Caki2 (cell line): Measurements from ENCODE around the gene EN2. TPM values are rescaled to one million over a fixed set of nuclear protein-coding genes. Genes with fewer than 3 reads are reported as not detected.

Source experiments
- DNase-seq: peaks from one replicate; pipeline ENCODE4 v3.0.0-alpha.2; 2015; ENCODE audit warnings: low read depth
- in situ Hi-C: cut with HindIII; loops from 2 replicates; pipeline ENCODE4 v1.10.0; 2016; ENCODE audit warnings: low sequenced_read_pairs, low pct_unique_long_range_greater_than_20kb, mixed read lengths
- total RNA-seq: library from RNA; depleted of rRNA; stranded (reverse); fragments of >200 nt; shearing (Covaris generic); gene quantifications from 2 replicates; pipeline ENCODE4 v1.2.3, GENCODE V29; 2014; ENCODE audit warnings: low replicate concordance

Gene EN2
- total RNA-seq, 1 experiment from 2014 or later, result 1.3 TPM

- no peak for DNase-seq
- in situ Hi-C loops, result no loop called here
Measured at GRCh38 chr7:155490697-155491628, 33.0 kb downstream of the EN2 start.

- in situ Hi-C loops, result no loop called here
- no peak for DNase-seq
Measured at GRCh38 chr7:155491812-155492211, 33.9 kb downstream of the EN2 start.

GRCh38 chr7:155493744-155494538, 36.0 kb downstream of the EN2 start:
- DNase-seq, result no peak

GRCh38 chr7:155494551-155494950, 36.6 kb downstream of the EN2 start:
- in situ Hi-C loops, result no loop called here
- DNase-seq, result no peak

More at GRCh38 chr7:155493744-155494538, 36.0 kb downstream of the EN2 start:
- in situ Hi-C loops, result no loop called here

- in situ Hi-C loops, result no loop called here
- DNase-seq, result no peak
Measured at GRCh38 chr7:155495440-155496248, 37.7 kb downstream of the EN2 start.

- in situ Hi-C loops, result no loop called here
- no peak for DNase-seq
Measured at GRCh38 chr7:155496267-155497005, 38.5 kb downstream of the EN2 start.

- in situ Hi-C loops, result no loop called here
- no peak for DNase-seq
Measured at GRCh38 chr7:155497149-155497901, 39.4 kb downstream of the EN2 start.

GRCh38 chr7:155505422-155505793, 47.5 kb downstream of the EN2 start:
- in situ Hi-C loops, result no loop called here
- DNase-seq, result no peak

GRCh38 chr7:155506854-155507337, 49.0 kb downstream of the EN2 start:
- no peak for DNase-seq
- in situ Hi-C loops, result no loop called here

GRCh38 chr7:155507576-155507975, 49.6 kb downstream of the EN2 start:
- in situ Hi-C loops, result no loop called here
- DNase-seq, result no peak

GRCh38 chr7:155508376-155509358, 50.7 kb downstream of the EN2 start:
- DNase-seq, result no peak
- in situ Hi-C loops, result no loop called here

GRCh38 chr7:155509359-155509724, 51.4 kb downstream of the EN2 start:
- in situ Hi-C loops, result no loop called here
- no peak for DNase-seq

GRCh38 chr7:155509725-155510551, 52.0 kb downstream of the EN2 start:
- in situ Hi-C loops, result no loop called here
- DNase-seq, result no peak

GRCh38 chr7:155510975-155511701, 53.2 kb downstream of the EN2 start:
- in situ Hi-C loops, result no loop called here

GRCh38 chr7:155511702-155511996, 53.7 kb downstream of the EN2 start:
- in situ Hi-C loops, result no loop called here
- no peak for DNase-seq

More at GRCh38 chr7:155510975-155511701, 53.2 kb downstream of the EN2 start:
- DNase-seq, result no peak
